ENCODE measurements around the gene COQ10B.
"Not testable (repeated sequence)": the region's sequence is repeated elsewhere in the genome, so short reads cannot be mapped to it uniquely, and the experiment has no call there.

Gene COQ10B

DNA sequence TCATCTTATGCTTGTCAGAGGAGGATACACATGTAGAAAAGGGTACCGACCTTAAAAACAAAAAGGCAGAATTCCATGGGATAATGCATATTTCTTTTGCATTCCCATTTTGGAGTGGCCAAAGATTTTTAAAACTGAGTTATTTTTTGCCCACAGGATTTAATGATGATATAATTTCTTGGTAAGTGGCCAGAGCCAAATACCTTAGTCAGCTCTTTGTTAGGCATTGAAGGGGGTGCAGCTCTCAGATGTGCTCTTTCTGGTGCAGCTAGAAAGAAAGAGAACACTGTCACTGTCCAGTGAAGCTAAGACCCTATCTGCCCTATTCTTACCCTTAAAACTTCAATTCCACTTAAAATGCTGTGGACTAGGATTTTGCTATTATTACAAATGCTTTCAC, 10.8 kb downstream of the COQ10B start:
- no peak for TF ChIP-seq POLR2A (IDR thresholded peaks at IDR 0.05; ENCODE audit: low read length)
- no peak for DNase-seq

GRCh38 chr2:197472166-197472565, 18.8 kb downstream of the COQ10B start:
- TF ChIP-seq POLR2A (IDR thresholded peaks at IDR 0.05; ENCODE audit: low read length) (no peak), GATA1 (IDR thresholded peaks at IDR 0.05; ENCODE audit: low read depth, low read length) (no peak)
- no peak for DNase-seq

- TF ChIP-seq POLR2A (IDR thresholded peaks at IDR 0.05; ENCODE audit: low read length) (no peak), GATA1 (IDR thresholded peaks at IDR 0.05; ENCODE audit: low read depth, low read length) (no peak)
- DNase-seq, result peak; percentile 81 to 85
These were observed 24.4 kb downstream of the COQ10B start for GRCh38 chr2:197477797-197478196.

GRCh38 chr2:197480165-197481036, 27.0 kb downstream of the COQ10B start:
- TF ChIP-seq POLR2A (IDR thresholded peaks at IDR 0.05; ENCODE audit: low read length) (no peak), GATA1 (IDR thresholded peaks at IDR 0.05; ENCODE audit: low read depth, low read length) (no peak)
- no peak for DNase-seq

DNA sequence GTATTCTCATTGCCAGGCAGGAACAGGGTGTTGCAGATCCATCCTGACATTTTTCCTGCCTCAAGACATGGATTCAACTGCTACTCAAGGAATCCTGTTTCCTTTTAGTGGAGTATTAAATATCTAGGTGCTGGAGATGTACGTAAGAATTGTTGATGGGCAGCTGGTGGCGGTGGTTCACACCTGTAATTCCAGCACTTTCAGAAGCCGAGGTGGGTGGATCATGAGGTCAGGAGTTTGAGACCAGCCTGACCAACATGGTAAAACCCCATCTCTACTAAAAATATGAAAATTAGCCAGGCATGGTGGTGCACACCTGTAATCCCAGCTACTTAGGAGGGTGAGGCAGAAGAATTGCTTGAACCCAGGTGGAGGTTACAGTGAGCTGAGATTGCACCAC, 30.9 kb downstream of the COQ10B start:
- DNase-seq, result not testable (repeated sequence)

DNA sequence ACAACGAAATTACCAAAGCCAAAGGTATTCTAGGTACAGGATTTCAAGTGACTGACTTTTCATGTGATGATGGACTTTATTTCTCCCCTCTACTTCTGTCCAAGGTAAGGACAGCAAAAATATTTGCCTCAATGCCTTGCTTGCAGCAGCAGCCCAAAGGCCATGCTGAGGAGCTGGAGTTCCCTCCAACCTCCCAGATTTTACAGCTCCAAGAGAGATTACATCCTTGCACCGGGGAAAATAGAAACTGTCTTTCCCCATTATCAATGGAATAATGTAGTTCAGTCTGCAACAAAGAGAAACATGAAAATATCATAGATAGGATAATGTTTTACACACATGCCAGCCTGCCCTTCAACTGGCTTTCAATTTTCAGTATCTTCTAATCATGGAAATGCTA, 32.8 kb downstream of the COQ10B start:
- no peak for DNase-seq
- TF ChIP-seq GATA1 (IDR thresholded peaks at IDR 0.05; ENCODE audit: low read depth, low read length) (no peak), POLR2A (IDR thresholded peaks at IDR 0.05; ENCODE audit: low read length) (no peak)

GRCh38 chr2:197487385-197487784, 34.0 kb downstream of the COQ10B start:
- DNase-seq, result no peak

GRCh38 chr2:197495433-197496134, 42.2 kb downstream of the COQ10B start:
- TF ChIP-seq POLR2A (IDR thresholded peaks at IDR 0.05; ENCODE audit: low read length) (no peak), GATA1 (IDR thresholded peaks at IDR 0.05; ENCODE audit: low read depth, low read length) (no peak)
- no peak for DNase-seq

More at GRCh38 chr2:197487385-197487784, 34.0 kb downstream of the COQ10B start:
- TF ChIP-seq POLR2A (IDR thresholded peaks at IDR 0.05; ENCODE audit: low read length) (no peak), GATA1 (IDR thresholded peaks at IDR 0.05; ENCODE audit: low read depth, low read length) (no peak)

GRCh38 chr2:197496695-197497094, 43.3 kb downstream of the COQ10B start:
- no peak for TF ChIP-seq POLR2A (IDR thresholded peaks at IDR 0.05; ENCODE audit: low read length)
- TF ChIP-seq GATA1 (IDR thresholded peaks at IDR 0.05; ENCODE audit: low read depth, low read length), result no peak
- DNase-seq, result no peak

DNA sequence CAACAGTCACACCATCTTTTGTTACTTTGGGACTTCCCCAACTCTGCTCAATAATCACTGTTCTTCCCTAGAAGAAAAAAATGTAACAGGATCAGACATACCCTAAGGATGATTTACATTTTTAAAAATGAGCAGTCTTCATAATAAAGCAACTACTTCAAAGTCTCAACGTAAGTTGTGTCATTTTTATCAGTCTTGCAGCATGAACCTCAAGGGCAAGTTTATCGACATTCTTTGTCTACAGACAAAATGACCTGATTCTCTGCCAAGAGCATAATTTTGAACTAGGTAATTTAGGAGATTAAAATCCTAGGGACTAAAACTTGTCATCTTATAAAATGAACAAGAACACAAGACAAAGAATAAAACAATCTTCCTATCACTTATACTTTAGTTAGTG, 44.0 kb downstream of the COQ10B start:
- peak; percentile 66 to 76 for DNase-seq
- TF ChIP-seq GATA1 (IDR thresholded peaks at IDR 0.05; ENCODE audit: low read depth, low read length) (no peak), POLR2A (IDR thresholded peaks at IDR 0.05; ENCODE audit: low read length) (no peak)

GRCh38 chr2:197498235-197498936, 45.0 kb downstream of the COQ10B start:
- TF ChIP-seq POLR2A (IDR thresholded peaks at IDR 0.05; ENCODE audit: low read length), result no peak
- TF ChIP-seq GATA1 (IDR thresholded peaks at IDR 0.05; ENCODE audit: low read depth, low read length), result no peak
- DNase-seq, result peak; percentile 25 to 64

DNA sequence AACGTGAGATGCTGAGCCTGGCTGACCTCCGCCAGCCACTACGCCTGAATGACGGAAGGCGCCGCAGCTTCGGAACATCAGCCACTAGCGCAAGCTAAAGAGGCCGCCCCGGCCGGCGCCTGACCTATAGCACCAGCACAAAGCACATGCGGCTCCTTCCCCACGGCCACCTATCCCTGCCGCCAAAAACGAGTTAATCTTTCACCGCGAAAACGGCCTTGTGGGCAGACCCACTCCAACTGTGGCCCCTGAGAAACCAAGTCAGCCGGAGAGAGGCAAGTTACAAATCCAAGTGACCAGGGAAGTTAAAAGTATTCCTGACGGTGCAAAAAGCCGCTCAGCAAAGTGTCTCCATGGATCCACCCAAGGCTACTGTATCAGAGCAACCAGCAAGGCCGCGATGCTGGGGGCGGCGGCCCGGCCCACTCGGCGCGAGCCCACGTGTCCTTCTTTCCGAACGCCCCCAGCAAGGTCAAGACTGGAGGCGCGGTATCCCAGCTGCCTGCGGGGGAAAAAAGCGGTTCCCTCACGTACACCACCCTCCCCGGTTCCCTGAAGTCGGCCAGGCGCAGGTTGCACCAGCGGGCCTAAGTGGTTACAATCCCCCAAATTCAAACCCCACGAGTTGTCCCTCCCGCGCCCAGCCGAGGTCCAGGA, 45.7 kb downstream of the COQ10B start:
- TF ChIP-seq POLR2A (IDR thresholded peaks at IDR 0.05; ENCODE audit: low read length), result no peak
- TF ChIP-seq GATA1 (IDR thresholded peaks at IDR 0.05; ENCODE audit: low read depth, low read length), result no peak
- peak; percentile 79 to 86 for DNase-seq

DNA sequence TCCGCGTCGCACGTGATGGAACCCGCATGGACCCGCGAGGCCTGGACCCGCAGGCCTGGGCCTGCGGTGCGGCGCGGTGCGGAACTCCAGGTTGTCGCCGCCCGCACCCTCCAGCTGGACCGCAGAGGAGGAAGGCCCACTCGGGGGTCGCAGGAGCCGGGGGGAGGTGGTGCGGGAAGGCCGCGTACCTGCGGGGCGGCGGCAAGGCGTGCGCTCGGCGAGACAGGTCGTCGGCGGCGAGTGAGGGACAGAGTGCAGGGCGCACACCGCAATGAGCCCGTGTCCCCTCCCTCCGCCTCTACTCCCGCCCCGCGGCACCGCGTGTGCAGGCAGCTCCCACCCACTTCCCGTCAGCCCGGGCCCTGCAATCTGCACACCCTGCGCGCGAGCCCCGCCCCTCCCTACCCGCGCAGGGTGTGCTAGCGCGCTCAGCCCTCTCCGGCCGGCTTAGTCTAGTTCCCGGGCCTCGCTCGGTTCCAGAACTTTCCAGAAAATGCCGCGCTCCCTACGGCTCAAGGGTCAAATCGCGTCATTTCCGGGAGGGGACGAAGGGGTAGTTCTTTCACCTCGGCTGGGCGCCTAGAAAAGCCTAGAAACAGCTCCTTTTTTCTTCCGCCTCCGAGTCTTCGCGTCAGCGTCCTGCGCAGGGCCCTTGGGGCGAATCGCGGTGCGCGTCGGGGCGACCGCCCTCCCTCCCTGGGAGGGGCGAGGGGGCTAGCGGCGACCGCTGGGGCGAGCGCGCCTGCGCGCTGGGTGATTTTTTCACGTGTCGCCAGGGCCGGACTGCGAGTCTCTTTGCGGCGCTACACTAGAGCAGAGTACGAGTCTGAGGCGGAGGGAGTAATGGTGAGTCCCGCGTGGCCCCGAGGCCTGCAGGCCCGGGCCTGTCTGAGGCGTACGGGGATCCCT, 46.5 kb downstream of the COQ10B start, which contains the start of the genes HSPD1 and HSPE1:
TSS of gene HSPD1 (minus strand) at position 247 of the 909 bp plus-strand sequence. CDS start 992 bp downstream, outside the sequence.
TSS of gene HSPE1 (plus strand) at position 786 of the 909 bp plus-strand sequence. CDS start at position 844, 58 bp downstream.
- peak; percentile 99 for DNase-seq
- peak; percentile 89 for TF ChIP-seq POLR2A (IDR thresholded peaks at IDR 0.05; ENCODE audit: low read length)
- no peak for TF ChIP-seq GATA1 (IDR thresholded peaks at IDR 0.05; ENCODE audit: low read depth, low read length)

Measured in erythroblast (primary cell).